Measurements from ENCODE around the gene ASB3. TPM values are rescaled to one million over a fixed set of nuclear protein-coding genes. Genes with fewer than 3 reads are reported as not detected.

Gene ASB3
- total RNA-seq (2022; extraction: Qiagen RNA extraction) = 8.4 to 12.7 TPM (median 12.2 TPM) in 5 replicates

GRCh38 chr2:53786705-53787613 lies at the start of gene ASB3, which contains the start of gene ERLEC1:
ASB3 (minus strand) TSS chr2:53786953; CDS start chr2:53765572, 21,381 bp downstream.
ERLEC1 (plus strand) TSS chr2:53787044; CDS start chr2:53787211, 167 bp downstream.

GRCh38 chr2:53767405-53768241 lies 19.1 kb downstream of the ASB3 start, which contains the start of gene CHAC2:
CHAC2 (plus strand) TSS chr2:53767804; CDS start chr2:53767887, 83 bp downstream.

Other genes with a start within 250 kb of the ASB3 start
- gene CHAC2, start 19.1 kb downstream of the ASB3 start, total RNA-seq (2022; extraction: Qiagen RNA extraction) = 10.7 to 14.3 TPM (median 13.2 TPM) in 5 replicates
- 49.4 to 60.0 TPM (median 58.8 TPM) in 5 replicates for gene ERLEC1, start 91 bp upstream of the ASB3 start, total RNA-seq (2022; extraction: Qiagen RNA extraction)
- 1.4 to 2.2 TPM (median 1.6 TPM) in 5 replicates for gene GPR75, start 73.0 kb upstream of the ASB3 start, total RNA-seq (2022; extraction: Qiagen RNA extraction)
- 44.4 to 48.6 TPM (median 46.5 TPM) in 5 replicates for gene PSME4, start 184.0 kb upstream of the ASB3 start, total RNA-seq (2022; extraction: Qiagen RNA extraction)